Colonic mucosa (tissue), 4 donors: Measurements from ENCODE around the gene KIAA1755. TPM values are rescaled to one million over a fixed set of nuclear protein-coding genes. Genes with fewer than 3 reads are reported as not detected.

Experiments
- DNase-seq: peaks from one replicate; pipeline ENCODE4 v3.0.0-alpha.2; 2020
- H3K27ac ChIP-seq: fragments of 200-600 bp; one replicate; pipeline ENCODE4 v1.8.0; 2021
- H3K27me3 ChIP-seq: fragments of 200-600 bp; one replicate; pipeline ENCODE4 v1.8.0; 2021
- H3K36me3 ChIP-seq: fragments of 200-600 bp; one replicate; pipeline ENCODE4 v1.8.0; 2021
- H3K4me1 ChIP-seq: fragments of 200-600 bp; one replicate; pipeline ENCODE4 v1.8.0; 2021; ENCODE audit warnings: mild to moderate bottlenecking
- H3K4me3 ChIP-seq: fragments of 200-600 bp; one replicate; pipeline ENCODE4 v1.8.0; 2021
- H3K9ac ChIP-seq, 2 donors: one replicate each; pipeline ENCODE4 v1.7.0; 2013; ENCODE audit warnings: control low read depth in 2 of 2, low read depth in 2 of 2, low read length in 2 of 2
- H3K9me3 ChIP-seq: fragments of 200-600 bp; one replicate; pipeline ENCODE4 v1.8.0; 2021
- CTCF ChIP-seq: fragments of 200-600 bp; IDR thresholded peaks from one replicate; pipeline ENCODE4 v1.8.0; 2022; ENCODE audit warnings: antibody characterized with exemption, mild to moderate bottlenecking
- intact Hi-C: fragments of 100-400 bp; cut with DNase I; formaldehyde crosslinking; loops from one replicate; pipeline ENCODE4 v1.14.1; 2022
- total RNA-seq, 2 donors: library from RNA; stranded (reverse); fragmentation: NEBNext Ultra II Directional in 1 of 2; extraction: Animal tissue kit (Norgen Biotek cat#: 25700) in 1 of 2; gene quantifications; one replicate each; pipeline ENCODE4 v1.2.1, GENCODE V29; 2021
- donor health status: healthy.
- donor health status: DM: no; HTN: no; CAD: no.
- donor health status: DM: no; HTN: no; CAD: no.

KIAA1755 gene
- total RNA-seq, 2 donors from 2014 or later = 0.40 to 3.9 TPM

- peak overlapping the region in 1 of 2 donors; percentile 12 for H3K9ac ChIP-seq
Measured at GRCh38 chr20:38167851-38168760, 92.4 kb downstream of the KIAA1755 start.

GRCh38 chr20:38167328-38167850 is 93.1 kb downstream of the KIAA1755 start:
- DNase-seq = no peak
- intact Hi-C loops = loop anchor here (5.0 kb wide), 4 partner anchors 55 to 110 kb away; no protein-coding TSS in a partner anchor

More at GRCh38 chr20:38167851-38168760, 92.4 kb downstream of the KIAA1755 start:
- intact Hi-C loops = loop anchor here (5.0 kb wide), 4 partner anchors 54 to 111 kb away; no protein-coding TSS in a partner anchor
- no peak for DNase-seq
- no peaks in the 10 kb centered on the region for H3K27me3 ChIP-seq
- no peak overlapping the region for H3K4me3 ChIP-seq
- peak overlapping the region; percentile 20 for H3K27ac ChIP-seq
- no peak for TF ChIP-seq CTCF
- no peaks in the 10 kb centered on the region for H3K4me1 ChIP-seq
- no peaks in the 10 kb centered on the region for H3K36me3 ChIP-seq
- no peaks in the 10 kb centered on the region for H3K9me3 ChIP-seq

GRCh38 chr20:38166703-38167233 is 93.8 kb downstream of the KIAA1755 start:
- H3K27ac ChIP-seq = no peak overlapping the region
- DNase-seq = no peak
- intact Hi-C loops = loop anchor here (5.0 kb wide), 4 partner anchors 54 to 109 kb away; no protein-coding TSS in a partner anchor
- no peaks in the 10 kb centered on the region for H3K4me1 ChIP-seq
- no peak overlapping the region for H3K9ac ChIP-seq
- H3K27me3 ChIP-seq = no peaks in the 10 kb centered on the region
- no peak overlapping the region for H3K4me3 ChIP-seq
- H3K9me3 ChIP-seq = no peaks in the 10 kb centered on the region
- no peak for TF ChIP-seq CTCF
- H3K36me3 ChIP-seq = no peaks in the 10 kb centered on the region

More at GRCh38 chr20:38167328-38167850, 93.1 kb downstream of the KIAA1755 start:
- no peaks in the 10 kb centered on the region for H3K4me1 ChIP-seq
- no peak for TF ChIP-seq CTCF
- no peaks in the 10 kb centered on the region for H3K36me3 ChIP-seq
- H3K27ac ChIP-seq = peak overlapping the region; percentile 20
- no peak overlapping the region for H3K9ac ChIP-seq
- no peaks in the 10 kb centered on the region for H3K9me3 ChIP-seq
- no peaks in the 10 kb centered on the region for H3K27me3 ChIP-seq
- no peak overlapping the region for H3K4me3 ChIP-seq

GRCh38 chr20:38165966-38166702 is 94.4 kb downstream of the KIAA1755 start:
- no peaks in the 10 kb centered on the region for H3K36me3 ChIP-seq
- H3K4me1 ChIP-seq = no peaks in the 10 kb centered on the region
- H3K9me3 ChIP-seq = no peaks in the 10 kb centered on the region
- H3K27ac ChIP-seq = no peak overlapping the region
- H3K27me3 ChIP-seq = no peaks in the 10 kb centered on the region
- TF ChIP-seq CTCF = no peak
- intact Hi-C loops = loop anchor here (5.0 kb wide), 4 partner anchors 54 to 109 kb away; no protein-coding TSS in a partner anchor
- H3K4me3 ChIP-seq = no peak overlapping the region
- peak overlapping the region in 1 of 2 donors; percentile 65 for H3K9ac ChIP-seq
- no peak for DNase-seq
